Measurements from ENCODE around the gene EIF3D.

DNA sequence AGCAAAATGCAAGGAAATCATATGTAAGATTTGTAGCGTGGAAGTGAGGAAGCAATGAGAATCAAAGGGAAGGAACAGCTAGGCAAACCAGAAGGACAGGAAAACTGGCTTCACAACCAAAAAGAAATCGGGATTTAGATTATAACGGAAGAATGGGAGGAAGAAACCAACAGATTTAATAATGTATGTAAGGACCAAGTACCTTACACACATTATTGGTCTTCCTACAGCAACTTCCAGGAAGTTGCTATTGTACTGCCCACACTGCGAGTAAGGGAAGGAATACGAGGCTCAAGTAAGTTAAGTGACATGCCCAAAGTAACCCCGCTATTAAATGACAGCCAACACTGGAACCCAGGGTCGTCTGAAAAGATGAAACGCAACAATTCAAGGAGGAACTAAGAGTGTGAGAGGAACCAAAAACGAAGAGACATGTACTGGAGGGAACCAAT lies 48.0 kb downstream of the EIF3D start:
- TF ChIP-seq, protein P1, sequence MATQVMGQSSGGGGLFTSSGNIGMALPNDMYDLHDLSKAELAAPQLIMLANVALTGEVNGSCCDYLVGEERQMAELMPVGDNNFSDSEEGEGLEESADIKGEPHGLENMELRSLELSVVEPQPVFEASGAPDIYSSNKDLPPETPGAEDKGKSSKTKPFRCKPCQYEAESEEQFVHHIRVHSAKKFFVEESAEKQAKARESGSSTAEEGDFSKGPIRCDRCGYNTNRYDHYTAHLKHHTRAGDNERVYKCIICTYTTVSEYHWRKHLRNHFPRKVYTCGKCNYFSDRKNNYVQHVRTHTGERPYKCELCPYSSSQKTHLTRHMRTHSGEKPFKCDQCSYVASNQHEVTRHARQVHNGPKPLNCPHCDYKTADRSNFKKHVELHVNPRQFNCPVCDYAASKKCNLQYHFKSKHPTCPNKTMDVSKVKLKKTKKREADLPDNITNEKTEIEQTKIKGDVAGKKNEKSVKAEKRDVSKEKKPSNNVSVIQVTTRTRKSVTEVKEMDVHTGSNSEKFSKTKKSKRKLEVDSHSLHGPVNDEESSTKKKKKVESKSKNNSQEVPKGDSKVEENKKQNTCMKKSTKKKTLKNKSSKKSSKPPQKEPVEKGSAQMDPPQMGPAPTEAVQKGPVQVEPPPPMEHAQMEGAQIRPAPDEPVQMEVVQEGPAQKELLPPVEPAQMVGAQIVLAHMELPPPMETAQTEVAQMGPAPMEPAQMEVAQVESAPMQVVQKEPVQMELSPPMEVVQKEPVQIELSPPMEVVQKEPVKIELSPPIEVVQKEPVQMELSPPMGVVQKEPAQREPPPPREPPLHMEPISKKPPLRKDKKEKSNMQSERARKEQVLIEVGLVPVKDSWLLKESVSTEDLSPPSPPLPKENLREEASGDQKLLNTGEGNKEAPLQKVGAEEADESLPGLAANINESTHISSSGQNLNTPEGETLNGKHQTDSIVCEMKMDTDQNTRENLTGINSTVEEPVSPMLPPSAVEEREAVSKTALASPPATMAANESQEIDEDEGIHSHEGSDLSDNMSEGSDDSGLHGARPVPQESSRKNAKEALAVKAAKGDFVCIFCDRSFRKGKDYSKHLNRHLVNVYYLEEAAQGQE (IDR thresholded peaks at IDR 0.05; ENCODE audit: insufficient replicate concordance, low read depth) = no peak
- TF ChIP-seq, protein P2, sequence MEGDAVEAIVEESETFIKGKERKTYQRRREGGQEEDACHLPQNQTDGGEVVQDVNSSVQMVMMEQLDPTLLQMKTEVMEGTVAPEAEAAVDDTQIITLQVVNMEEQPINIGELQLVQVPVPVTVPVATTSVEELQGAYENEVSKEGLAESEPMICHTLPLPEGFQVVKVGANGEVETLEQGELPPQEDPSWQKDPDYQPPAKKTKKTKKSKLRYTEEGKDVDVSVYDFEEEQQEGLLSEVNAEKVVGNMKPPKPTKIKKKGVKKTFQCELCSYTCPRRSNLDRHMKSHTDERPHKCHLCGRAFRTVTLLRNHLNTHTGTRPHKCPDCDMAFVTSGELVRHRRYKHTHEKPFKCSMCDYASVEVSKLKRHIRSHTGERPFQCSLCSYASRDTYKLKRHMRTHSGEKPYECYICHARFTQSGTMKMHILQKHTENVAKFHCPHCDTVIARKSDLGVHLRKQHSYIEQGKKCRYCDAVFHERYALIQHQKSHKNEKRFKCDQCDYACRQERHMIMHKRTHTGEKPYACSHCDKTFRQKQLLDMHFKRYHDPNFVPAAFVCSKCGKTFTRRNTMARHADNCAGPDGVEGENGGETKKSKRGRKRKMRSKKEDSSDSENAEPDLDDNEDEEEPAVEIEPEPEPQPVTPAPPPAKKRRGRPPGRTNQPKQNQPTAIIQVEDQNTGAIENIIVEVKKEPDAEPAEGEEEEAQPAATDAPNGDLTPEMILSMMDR (IDR thresholded peaks at IDR 0.05; ENCODE audit: insufficient read depth, low read length) = no peak
- no peak for TF ChIP-seq POLR2AphosphoS5 (IDR thresholded peaks at IDR 0.05; ENCODE audit: low read depth)
